GM19455 (cell line): ENCODE measurements around the gene CHAC1.
"Not testable (repeated sequence)": the region's sequence is repeated elsewhere in the genome, so short reads cannot be mapped to it uniquely, and the experiment has no call there.

Experiments
- ATAC-seq: cut with Tn5 transposase; IDR thresholded peaks from one replicate; pipeline ENCODE4 v1.9.1; 2021; ENCODE audit not compliant: unreplicated experiment

Gene CHAC1

GRCh38 chr15:40955930-40956540 lies 2.8 kb downstream of the CHAC1 start:
- ATAC-seq = no peak

GRCh38 chr15:40956541-40956982 lies 3.3 kb downstream of the CHAC1 start:
- no peak for ATAC-seq

DNA sequence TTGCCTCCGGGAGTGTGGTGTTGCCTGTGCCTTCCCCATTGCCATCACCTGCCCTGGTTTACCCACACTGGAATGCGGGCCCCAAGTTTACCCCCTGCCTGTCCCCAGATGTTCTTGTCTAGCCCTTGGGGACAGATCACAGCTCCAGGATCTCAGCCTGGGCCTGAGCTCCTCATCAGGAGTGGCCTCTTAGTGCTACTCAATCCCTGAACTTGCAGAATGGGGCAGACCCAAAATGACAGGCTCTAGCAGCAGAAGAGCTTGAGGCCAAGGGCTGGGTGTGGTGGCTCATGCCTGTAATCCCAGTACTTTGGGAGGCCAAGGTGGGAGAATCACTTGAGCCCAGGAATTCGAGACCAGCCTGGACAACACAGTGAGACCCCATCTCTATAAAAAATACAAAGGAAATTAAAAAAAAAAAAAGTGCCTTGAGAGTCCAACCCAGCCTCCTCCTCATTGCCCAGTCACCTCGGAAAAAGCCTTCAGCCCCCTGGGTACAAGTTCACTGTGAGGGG lies 3.8 kb downstream of the CHAC1 start:
- no peak for ATAC-seq

- no peak for ATAC-seq
Observed at GRCh38 chr15:40957581-40958051, 4.3 kb downstream of the CHAC1 start.

- ATAC-seq = no peak
Observed at GRCh38 chr15:40958146-40958545, 4.9 kb downstream of the CHAC1 start.

GRCh38 chr15:40958723-40959122 lies 5.5 kb downstream of the CHAC1 start:
- no peak for ATAC-seq

GRCh38 chr15:40959331-40960141 lies 6.3 kb downstream of the CHAC1 start:
- ATAC-seq = no peak

GRCh38 chr15:40960151-40960885 lies 7.0 kb downstream of the CHAC1 start:
- no peak for ATAC-seq

GRCh38 chr15:40960925-40961324 lies 7.7 kb downstream of the CHAC1 start:
- ATAC-seq = no peak

- not testable (repeated sequence) for ATAC-seq
Observed at GRCh38 chr15:40961740-40962139, 8.5 kb downstream of the CHAC1 start.

- ATAC-seq = not testable (repeated sequence)
Observed at GRCh38 chr15:40962317-40962716, 9.0 kb downstream of the CHAC1 start.

DNA sequence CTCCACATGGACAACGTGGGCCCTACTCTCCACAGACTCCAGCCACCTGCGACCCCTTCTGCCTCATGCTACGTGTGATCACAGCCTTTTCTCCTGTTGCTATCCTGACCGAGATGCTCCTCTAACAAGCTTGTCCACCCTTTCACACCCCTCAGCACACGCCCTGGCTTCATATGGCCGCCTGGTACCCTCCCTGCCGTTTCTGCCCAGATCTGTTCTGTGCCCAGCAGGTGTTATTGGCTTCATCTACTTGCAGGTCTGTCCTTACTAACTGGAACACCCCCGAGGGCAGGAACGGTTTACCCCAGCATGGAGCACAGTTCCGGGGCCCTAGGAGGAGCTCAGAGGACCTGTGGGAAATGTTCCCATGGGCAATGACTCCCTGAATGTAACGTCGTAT lies 9.9 kb downstream of the CHAC1 start:
- ATAC-seq = no peak

DNA sequence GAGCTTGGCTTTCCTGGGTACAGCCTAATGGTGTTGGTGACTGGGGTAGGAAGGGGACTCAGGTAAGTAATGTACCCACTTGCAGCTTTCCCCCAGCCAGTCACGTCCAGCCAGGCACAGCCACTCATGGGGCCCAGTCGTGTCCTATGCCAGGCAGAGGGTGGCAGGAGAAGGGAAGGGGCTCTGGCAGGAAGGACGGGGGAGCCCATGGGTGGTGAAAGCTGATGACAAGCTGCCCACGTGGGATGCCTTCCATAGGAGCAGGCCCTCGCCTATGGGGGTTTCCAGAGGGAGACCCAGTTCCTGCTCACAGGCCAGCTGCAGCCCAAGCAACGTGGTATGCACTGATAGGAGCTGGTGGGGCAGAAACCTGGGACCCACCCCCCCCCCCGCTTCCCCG lies 10.7 kb downstream of the CHAC1 start:
- ATAC-seq = no peak

GRCh38 chr15:40964634-40965033 lies 11.4 kb downstream of the CHAC1 start:
- ATAC-seq = no peak

- ATAC-seq = no peak
Observed at GRCh38 chr15:40968290-40969085, 15.2 kb downstream of the CHAC1 start.

GRCh38 chr15:40969363-40969762 lies 16.1 kb downstream of the CHAC1 start:
- ATAC-seq = no peak

DNA sequence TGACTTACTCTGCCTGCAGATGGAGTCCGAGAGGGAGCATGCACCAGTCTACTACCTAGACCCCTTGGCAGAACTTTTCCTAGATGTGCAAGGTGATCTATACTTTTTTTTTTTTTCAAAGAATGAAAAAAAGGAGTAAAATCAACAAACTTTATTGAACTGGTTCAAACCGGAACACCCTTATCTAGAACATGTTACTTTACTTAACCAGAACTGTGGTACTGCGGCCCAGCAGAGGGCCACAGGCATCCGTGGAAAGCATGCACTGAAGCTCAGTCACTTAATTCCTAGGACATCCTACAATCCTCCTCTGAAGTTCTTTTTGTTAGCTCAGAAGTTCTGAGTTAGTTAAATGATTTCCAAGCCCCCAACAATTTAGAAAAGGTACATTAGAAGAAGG lies 21.6 kb downstream of the CHAC1 start:
- no peak for ATAC-seq

DNA sequence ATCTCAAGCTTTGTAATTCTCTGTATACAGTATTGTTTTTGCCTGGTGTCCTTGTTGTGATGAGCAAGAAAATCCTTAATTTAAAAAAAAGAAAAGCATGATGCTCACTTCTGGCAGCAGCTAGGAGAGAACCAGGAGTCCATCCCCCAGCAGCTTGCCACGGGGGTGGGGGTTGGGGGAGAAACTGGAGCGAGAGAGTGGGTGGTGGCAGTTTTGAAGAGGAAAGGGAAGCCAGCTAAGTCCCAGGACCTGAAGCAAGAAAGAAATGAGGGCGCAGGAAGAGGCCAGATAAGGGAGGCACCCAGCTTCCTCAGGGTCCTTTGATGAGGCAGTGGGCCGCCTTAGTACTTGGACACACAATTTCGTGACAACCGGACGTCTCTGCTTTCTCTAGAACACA lies 23.5 kb downstream of the CHAC1 start:
- no peak for ATAC-seq

GRCh38 chr15:40978141-40978540 lies 24.9 kb downstream of the CHAC1 start:
- ATAC-seq = no peak

GRCh38 chr15:40978562-40978961 lies 25.3 kb downstream of the CHAC1 start:
- ATAC-seq = no peak

DNA sequence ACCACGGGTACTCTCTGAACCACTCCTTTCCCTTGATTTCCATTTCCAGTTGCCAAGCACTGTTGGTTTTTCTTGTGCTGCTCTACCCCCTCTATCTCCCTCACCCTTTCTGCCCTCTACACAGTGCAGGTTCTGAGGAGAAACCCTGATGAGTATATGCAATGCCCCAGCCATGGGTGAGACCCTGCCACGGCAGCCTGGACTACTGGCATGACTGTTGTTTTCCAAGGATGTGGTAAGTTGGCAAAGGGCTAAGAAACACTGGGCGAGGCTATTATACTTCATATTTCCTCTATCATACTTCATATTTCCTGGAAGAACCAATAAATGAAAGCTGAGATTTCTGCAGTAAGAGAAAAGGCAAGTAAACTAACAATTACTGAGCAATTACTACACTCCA lies 27.9 kb downstream of the CHAC1 start:
- no peak for ATAC-seq
